Measurements from ENCODE around the gene GHRL. TPM values are rescaled to one million over a fixed set of nuclear protein-coding genes. Genes with fewer than 3 reads are reported as not detected.

GHRL gene
- total RNA-seq, 1 experiment from 2014 or later, result not detected

GRCh38 chr3:10248184-10248983 is 44.4 kb downstream of the GHRL start, which contains the start of gene TATDN2 (continued):
- TF ChIP-seq ZBTB33 (IDR thresholded peaks at IDR 0.05; ENCODE audit: extremely low read depth, insufficient replicate concordance, low read length) (no peak), FOSL1 (IDR thresholded peaks at IDR 0.05; ENCODE audit: low read depth) (no peak), SIN3A (IDR thresholded peaks at IDR 0.05; ENCODE audit: low read depth) (peak; percentile 64; the same call in 1 of the 2 replicates)

GRCh38 chr3:10247679-10248183 is 45.0 kb downstream of the GHRL start:
- H3K9ac ChIP-seq (ENCODE audit: low read length), result no peak overlapping the region
- TF ChIP-seq TCF7L2 (IDR thresholded peaks at IDR 0.05; ENCODE audit: borderline replicate concordance, extremely low read depth, insufficient read depth, insufficient read length), result no peak
- no peak for TF ChIP-seq ATF3 (IDR thresholded peaks at IDR 0.05)
- no peak for TF ChIP-seq ZBTB33 (IDR thresholded peaks at IDR 0.05; ENCODE audit: extremely low read depth, insufficient replicate concordance, low read length)
- no peak for TF ChIP-seq EGR1 (IDR thresholded peaks at IDR 0.05; ENCODE audit: low read depth)
- H3K79me2 ChIP-seq (ENCODE audit: insufficient read depth, low read length), result peaks cover 37% of the 10 kb centered on the region
- DNase-seq (ENCODE audit: low read depth, low spot score) (no peak), ATAC-seq (no peak)
- intact Hi-C loops (cut with micrococcal nuclease), result no loop called here
- H3K4me3 ChIP-seq (replicated peaks in 1 of 2; ENCODE audit: low read depth in 1 of 2, low read length in 2 of 2), result 0 out of 4 replicates have a peak overlapping the region, but pooled peaks of 1 of the 2 experiments have one; percentile 84
- no peaks in the 10 kb centered on the region for H3K9me2 ChIP-seq (ENCODE audit: insufficient read depth)
- H3K27ac ChIP-seq (ENCODE audit: low read depth, low read length), result peak overlapping the region; percentile 76
- peaks cover 6 to 23% of the 10 kb centered on the region in 2 experiments; a peak in 2 of 4 replicates for H3K9me3 ChIP-seq (ENCODE audit: control insufficient read depth in 1 of 2, insufficient read depth in 1 of 2, low read depth in 1 of 2, low read length in 2 of 2)
- BruUV-seq (replicated peaks), result no TSS peak
- ChIA-PET POLR2A (interaction anchor here (0.6 to 1.2 kb wide), 8 partner anchors 10 to 172 kb away, joined by 3 to 5 read pairs (median 4); no protein-coding TSS in a partner anchor), CTCF (interaction anchor here (0.7 to 1.3 kb wide), 2 partner anchors 16 to 192 kb away, joined by 3 to 14 read pairs; no protein-coding TSS in a partner anchor), RAD21 (ENCODE audit: low non-redundant PET in 1 of 2, low total read pairs in 2 of 2, uncharacterized antibody in 2 of 2, unreplicated experiment in 2 of 2) (no interaction called here)
- peak overlapping the region; percentile 74 for H2AFZ ChIP-seq (ENCODE audit: low read depth, low read length, poor library complexity, severe bottlenecking)
- no peaks in the 10 kb centered on the region for H3K27me3 ChIP-seq (ENCODE audit: insufficient read depth, low read length)
- H3K4me1 ChIP-seq (ENCODE audit: control insufficient read depth in 1 of 2, insufficient read depth in 2 of 2, low read length in 2 of 2), result peaks cover 6 to 20% of the 10 kb centered on the region in 2 experiments; a peak in 3 of 4 replicates
- H3K4me2 ChIP-seq (ENCODE audit: low read length), result peak overlapping the region; percentile 91
- peaks cover 0 to 19% of the 10 kb centered on the region in 2 experiments; a peak in 1 of 4 replicates for H3K36me3 ChIP-seq (ENCODE audit: control insufficient read depth in 1 of 2, insufficient read depth in 2 of 2, low read length in 2 of 2)
- no peaks in the 10 kb centered on the region for H4K20me1 ChIP-seq (ENCODE audit: insufficient read depth)

Measured in HCT116 (cell line).